MM.1S (cell line): ENCODE measurements around the gene SLC45A3.

ENCODE experiments used
- DNase-seq: peaks from one replicate; pipeline ENCODE4 v3.0.0-alpha.2; 2015
- H2AFZ ChIP-seq: fragments of 300-600 bp; sonication (generic); 2 replicates; pipeline ENCODE4 v1.6.0; 2016; ENCODE audit warnings: antibody characterized with exemption, low read length
- H3F3A ChIP-seq: fragments of 300-600 bp; sonication (generic); 2 replicates; pipeline ENCODE4 v1.6.1; 2016; ENCODE audit warnings: mild to moderate bottlenecking, antibody characterized with exemption, low read length, moderate library complexity, mixed read lengths; ENCODE audit not compliant: insufficient read depth
- H3K27ac ChIP-seq: fragments of 300-600 bp; sonication (generic); 2 replicates; pipeline ENCODE4 v1.5.1; 2016; ENCODE audit warnings: mild to moderate bottlenecking, low read length
- H3K27me3 ChIP-seq: fragments of 300-600 bp; sonication (generic); replicated peaks from 2 replicates; pipeline ENCODE4 v1.6.0; 2016; ENCODE audit warnings: low read length; ENCODE audit not compliant: insufficient read depth
- H3K36me3 ChIP-seq: fragments of 300-600 bp; sonication (generic); replicated peaks from 2 replicates; pipeline ENCODE4 v1.6.1; 2016; ENCODE audit warnings: mild to moderate bottlenecking, low read length, mixed read lengths; ENCODE audit not compliant: insufficient read depth
- H3K4me1 ChIP-seq: fragments of 300-600 bp; sonication (generic); 2 replicates; pipeline ENCODE4 v1.6.1; 2016; ENCODE audit warnings: low read length, mixed read lengths
- H3K4me2 ChIP-seq: fragments of 300-600 bp; sonication (generic); 2 replicates; pipeline ENCODE4 v1.6.0; 2016; ENCODE audit warnings: low read depth, low read length
- H3K4me3 ChIP-seq: fragments of 300-600 bp; sonication (generic); 2 replicates; pipeline ENCODE4 v1.5.1; 2016; ENCODE audit warnings: low read length, mixed read lengths
- H3K79me2 ChIP-seq: fragments of 300-600 bp; sonication (generic); 2 replicates; pipeline ENCODE4 v1.6.1; 2016; ENCODE audit warnings: mixed run types, low read length, mixed read lengths
- H3K9ac ChIP-seq: fragments of 300-600 bp; sonication (generic); 2 replicates; pipeline ENCODE4 v1.6.1; 2016; ENCODE audit warnings: low read length, mixed read lengths
- H3K9me2 ChIP-seq: fragments of 300-600 bp; sonication (generic); replicated peaks from 2 replicates; pipeline ENCODE4 v1.6.1; 2016; ENCODE audit warnings: mild to moderate bottlenecking, low read length, mixed read lengths; ENCODE audit not compliant: insufficient read depth
- H3K9me3 ChIP-seq: fragments of 300-600 bp; sonication (generic); replicated peaks from 2 replicates; pipeline ENCODE4 v1.6.1; 2016; ENCODE audit warnings: mild to moderate bottlenecking, low read length, mixed read lengths; ENCODE audit not compliant: insufficient read depth
- H4K20me1 ChIP-seq: fragments of 300-600 bp; sonication (generic); 2 replicates; pipeline ENCODE4 v1.6.1; 2016; ENCODE audit warnings: mild to moderate bottlenecking, low read length, moderate library complexity, mixed read lengths; ENCODE audit not compliant: insufficient read depth
- EZH2 ChIP-seq: fragments of 300-600 bp; sonication (generic); optimal IDR thresholded peaks from 2 replicates; pipeline ENCODE3; 2017; ENCODE audit warnings: low read depth, mild to moderate bottlenecking, antibody characterized with exemption, low read length, mixed read lengths
- EZH2phosphoT487 ChIP-seq: fragments of 300-600 bp; sonication (generic); IDR thresholded peaks from 2 replicates; pipeline ENCODE4 v1.6.1; 2018; ENCODE audit warnings: antibody characterized with exemption, low read length
- TF ChIP-seq, protein P1 (sequence below): fragments of 300-600 bp; sonication (generic); IDR thresholded peaks from 2 replicates; pipeline ENCODE4 v1.5.1; 2016; ENCODE audit warnings: antibody characterized with exemption, low read length, mixed read lengths

The SLC45A3 gene

DNA sequence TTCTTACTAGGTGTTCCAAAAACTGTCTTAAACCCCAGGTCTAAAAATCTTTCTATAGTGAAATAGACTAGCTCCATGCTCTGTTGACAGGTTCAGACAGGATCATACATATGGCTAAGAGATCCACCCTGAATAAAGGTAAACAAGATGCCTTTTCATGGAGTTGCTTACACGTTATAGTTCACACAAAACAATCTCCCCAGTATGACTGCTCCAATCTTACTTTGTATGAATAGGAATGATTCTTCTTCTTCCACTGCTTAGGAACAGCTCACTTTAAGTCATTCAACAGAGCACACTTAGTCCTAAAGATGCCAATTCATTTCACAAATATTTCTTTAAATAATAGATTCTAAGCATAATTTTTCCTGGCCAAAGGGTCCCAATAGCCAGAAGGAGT, 64.5 kb downstream of the SLC45A3 start:
- H2AFZ ChIP-seq = no peak overlapping the region
- no peak overlapping the region for H3K27ac ChIP-seq
- no peak for TF ChIP-seq EZH2phosphoT487
- TF ChIP-seq, protein P1, sequence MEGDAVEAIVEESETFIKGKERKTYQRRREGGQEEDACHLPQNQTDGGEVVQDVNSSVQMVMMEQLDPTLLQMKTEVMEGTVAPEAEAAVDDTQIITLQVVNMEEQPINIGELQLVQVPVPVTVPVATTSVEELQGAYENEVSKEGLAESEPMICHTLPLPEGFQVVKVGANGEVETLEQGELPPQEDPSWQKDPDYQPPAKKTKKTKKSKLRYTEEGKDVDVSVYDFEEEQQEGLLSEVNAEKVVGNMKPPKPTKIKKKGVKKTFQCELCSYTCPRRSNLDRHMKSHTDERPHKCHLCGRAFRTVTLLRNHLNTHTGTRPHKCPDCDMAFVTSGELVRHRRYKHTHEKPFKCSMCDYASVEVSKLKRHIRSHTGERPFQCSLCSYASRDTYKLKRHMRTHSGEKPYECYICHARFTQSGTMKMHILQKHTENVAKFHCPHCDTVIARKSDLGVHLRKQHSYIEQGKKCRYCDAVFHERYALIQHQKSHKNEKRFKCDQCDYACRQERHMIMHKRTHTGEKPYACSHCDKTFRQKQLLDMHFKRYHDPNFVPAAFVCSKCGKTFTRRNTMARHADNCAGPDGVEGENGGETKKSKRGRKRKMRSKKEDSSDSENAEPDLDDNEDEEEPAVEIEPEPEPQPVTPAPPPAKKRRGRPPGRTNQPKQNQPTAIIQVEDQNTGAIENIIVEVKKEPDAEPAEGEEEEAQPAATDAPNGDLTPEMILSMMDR = no peak
- no peaks in the 10 kb centered on the region for H3F3A ChIP-seq
- H3K36me3 ChIP-seq = peaks cover 8% of the 10 kb centered on the region
- H3K4me3 ChIP-seq = no peak overlapping the region
- no peaks in the 10 kb centered on the region for H3K27me3 ChIP-seq
- DNase-seq = no peak
- no peaks in the 10 kb centered on the region for H3K4me1 ChIP-seq
- no peak overlapping the region for H3K4me2 ChIP-seq
- no peaks in the 10 kb centered on the region for H4K20me1 ChIP-seq
- no peak overlapping the region for H3K9ac ChIP-seq
- H3K9me2 ChIP-seq = no peaks in the 10 kb centered on the region
- no peaks in the 10 kb centered on the region for H3K9me3 ChIP-seq
- 0 out of 2 replicates have a peak, but pooled peaks cover 12% of the 10 kb centered on the region for H3K79me2 ChIP-seq

DNA sequence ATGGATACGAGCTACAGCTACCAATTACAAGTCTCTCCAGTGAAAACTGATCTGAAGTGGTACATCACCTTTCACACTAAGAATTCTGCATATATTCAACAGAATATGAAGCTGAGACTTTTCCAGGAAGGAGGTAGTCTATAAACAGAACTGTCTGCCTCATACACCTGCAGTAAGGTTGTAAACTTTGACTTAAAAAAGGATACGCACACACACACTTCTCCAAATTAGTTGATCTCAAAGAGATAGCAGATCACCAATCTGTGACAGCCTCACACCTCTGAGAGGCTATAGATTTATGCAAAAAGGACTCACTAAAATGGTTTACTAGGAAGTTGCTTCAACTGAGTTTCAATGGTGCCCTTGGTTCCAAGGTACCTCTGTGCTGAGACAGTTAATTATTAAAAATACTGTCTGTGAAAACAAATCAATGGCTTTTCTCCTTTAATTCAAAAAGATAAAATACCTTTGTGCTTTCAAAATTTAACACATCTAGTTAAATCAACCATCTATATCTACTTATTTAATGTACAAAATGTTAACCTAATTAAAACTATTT, 66.4 kb downstream of the SLC45A3 start:
- Histone ChIP-seq H3K9me2 (no peaks in the 10 kb centered on the region), H2AFZ (no peak overlapping the region), H3K36me3 (peaks cover 3% of the 10 kb centered on the region; the same call in 1 of the 2 replicates), H3K27me3 (no peaks in the 10 kb centered on the region), H3F3A (no peaks in the 10 kb centered on the region), H3K9ac (no peak overlapping the region), H3K4me3 (no peak overlapping the region), H3K79me2 (0 out of 2 replicates have a peak, but pooled peaks cover 16% of the 10 kb centered on the region), H3K4me1 (no peaks in the 10 kb centered on the region), H3K9me3 (no peaks in the 10 kb centered on the region), H3K27ac (no peak overlapping the region), H4K20me1 (no peaks in the 10 kb centered on the region), H3K4me2 (no peak overlapping the region)
- DNase-seq = no peak
- TF ChIP-seq, protein P1 = no peak
- no peak for TF ChIP-seq EZH2

DNA sequence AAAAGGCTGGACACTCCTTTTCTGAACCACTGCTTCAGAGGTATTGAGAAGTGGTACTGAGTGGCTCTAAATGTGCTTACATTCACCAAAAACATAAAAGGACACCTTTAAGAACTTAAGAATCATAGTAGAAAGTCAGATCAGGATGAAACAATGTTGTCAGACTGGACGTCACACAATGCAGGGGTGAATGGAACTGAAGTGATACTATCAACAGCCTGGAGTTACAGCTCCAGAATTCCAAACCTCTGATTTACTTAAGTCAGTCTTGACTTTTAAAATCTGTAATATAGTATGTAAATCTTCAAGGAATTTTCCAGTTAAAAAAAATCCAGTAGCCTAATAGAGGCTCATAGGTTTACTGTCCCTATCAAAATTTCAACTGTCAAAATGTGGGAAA, 67.8 kb downstream of the SLC45A3 start:
- Histone ChIP-seq H3K9me3 (no peaks in the 10 kb centered on the region), H3F3A (no peaks in the 10 kb centered on the region), H3K36me3 (0 out of 2 replicates have a peak, but pooled peaks cover 3% of the 10 kb centered on the region), H3K4me2 (no peak overlapping the region), H3K9ac (no peak overlapping the region), H2AFZ (no peak overlapping the region), H3K27me3 (no peaks in the 10 kb centered on the region), H3K9me2 (no peaks in the 10 kb centered on the region), H3K4me1 (no peaks in the 10 kb centered on the region), H3K79me2 (0 out of 2 replicates have a peak, but pooled peaks cover 16% of the 10 kb centered on the region), H3K4me3 (no peak overlapping the region), H4K20me1 (no peaks in the 10 kb centered on the region), H3K27ac (no peak overlapping the region)
- no peak for TF ChIP-seq EZH2
- no peak for TF ChIP-seq EZH2phosphoT487
- TF ChIP-seq, protein P1 = no peak
- DNase-seq = no peak
